Choroid plexus epithelial cell (primary cell): ENCODE measurements around the gene USP20.

Experiments used
- DNase-seq: peaks from one replicate; pipeline ENCODE4 v3.0.0-alpha.2; 2010; ENCODE audit warnings: low read depth
- H3K4me3 ChIP-seq: 2 replicates; pipeline ENCODE4 v1.5.1; 2011; ENCODE audit warnings: low read depth, mild to moderate bottlenecking, control low read depth, low read length, moderate library complexity
- TF ChIP-seq, protein P1 (sequence below): conservative IDR thresholded peaks from 2 replicates; pipeline ENCODE4 v1.5.1; 2011; ENCODE audit warnings: low read depth, mild to moderate bottlenecking, control low read depth, inconsistent platforms, low read length, moderate library complexity

Gene USP20

GRCh38 chr9:129840034-129840433 is 4.8 kb downstream of the USP20 start:
- no peak overlapping the region for H3K4me3 ChIP-seq
- TF ChIP-seq, protein P1, sequence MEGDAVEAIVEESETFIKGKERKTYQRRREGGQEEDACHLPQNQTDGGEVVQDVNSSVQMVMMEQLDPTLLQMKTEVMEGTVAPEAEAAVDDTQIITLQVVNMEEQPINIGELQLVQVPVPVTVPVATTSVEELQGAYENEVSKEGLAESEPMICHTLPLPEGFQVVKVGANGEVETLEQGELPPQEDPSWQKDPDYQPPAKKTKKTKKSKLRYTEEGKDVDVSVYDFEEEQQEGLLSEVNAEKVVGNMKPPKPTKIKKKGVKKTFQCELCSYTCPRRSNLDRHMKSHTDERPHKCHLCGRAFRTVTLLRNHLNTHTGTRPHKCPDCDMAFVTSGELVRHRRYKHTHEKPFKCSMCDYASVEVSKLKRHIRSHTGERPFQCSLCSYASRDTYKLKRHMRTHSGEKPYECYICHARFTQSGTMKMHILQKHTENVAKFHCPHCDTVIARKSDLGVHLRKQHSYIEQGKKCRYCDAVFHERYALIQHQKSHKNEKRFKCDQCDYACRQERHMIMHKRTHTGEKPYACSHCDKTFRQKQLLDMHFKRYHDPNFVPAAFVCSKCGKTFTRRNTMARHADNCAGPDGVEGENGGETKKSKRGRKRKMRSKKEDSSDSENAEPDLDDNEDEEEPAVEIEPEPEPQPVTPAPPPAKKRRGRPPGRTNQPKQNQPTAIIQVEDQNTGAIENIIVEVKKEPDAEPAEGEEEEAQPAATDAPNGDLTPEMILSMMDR = no peak
- no peak for DNase-seq

- DNase-seq = no peak
- H3K4me3 ChIP-seq = no peak overlapping the region
- TF ChIP-seq, protein P1 = no peak
These were observed 5.8 kb downstream of the USP20 start for GRCh38 chr9:129841071-129841470.

- H3K4me3 ChIP-seq = no peak overlapping the region
- TF ChIP-seq, protein P1 = no peak
- no peak for DNase-seq
These were observed 10.1 kb downstream of the USP20 start for GRCh38 chr9:129845373-129845772.

GRCh38 chr9:129848712-129849441 is 13.6 kb downstream of the USP20 start:
- DNase-seq = no peak
- no peak overlapping the region for H3K4me3 ChIP-seq
- TF ChIP-seq, protein P1 = no peak

- H3K4me3 ChIP-seq = no peak overlapping the region
- TF ChIP-seq, protein P1 = no peak
- peak; percentile 86 for DNase-seq
These were observed 14.6 kb downstream of the USP20 start for GRCh38 chr9:129849901-129850300.

DNA sequence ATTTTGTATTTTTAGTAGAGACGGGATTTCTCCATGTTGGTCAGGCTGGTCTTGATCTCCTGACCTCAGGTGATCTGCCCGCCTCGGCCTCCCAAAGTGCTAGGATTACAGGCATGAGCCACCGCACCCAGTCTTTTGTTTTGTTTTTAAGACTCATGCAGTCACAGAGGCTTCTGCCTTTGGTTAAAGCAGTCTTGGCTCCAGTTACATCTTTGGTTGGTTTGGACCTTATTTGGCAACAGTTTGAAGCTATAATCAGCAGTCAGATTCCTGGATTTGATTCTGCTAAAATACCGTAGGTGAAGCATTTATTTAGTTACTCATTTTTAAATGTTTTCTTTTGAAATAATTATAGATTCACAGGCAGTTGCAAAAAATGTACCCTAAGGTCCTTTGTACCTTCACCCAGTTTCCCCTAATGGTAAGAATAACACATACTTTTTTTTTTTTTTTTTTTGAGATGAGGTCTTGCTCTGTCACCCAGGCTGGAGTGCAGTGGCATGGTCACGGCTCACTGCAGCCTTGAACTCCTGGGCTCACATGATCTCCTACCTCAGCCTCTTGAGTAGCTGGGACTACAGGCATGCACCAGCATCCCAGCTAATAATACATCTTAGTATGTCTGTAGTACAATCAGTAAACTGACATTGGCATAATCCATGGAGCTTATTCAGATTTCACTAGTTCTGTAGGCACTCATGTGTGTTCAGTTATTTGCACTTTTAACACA is 15.7 kb downstream of the USP20 start:
- DNase-seq = peak; percentile 73
- no peak overlapping the region for H3K4me3 ChIP-seq
- TF ChIP-seq, protein P1 = no peak
